Measurements from ENCODE around the gene TLR10.
"Not testable (repeated sequence)": the region's sequence is repeated elsewhere in the genome, so short reads cannot be mapped to it uniquely, and the experiment has no call there.

The TLR10 gene

GRCh38 chr4:38769441-38769840 lies 13.3 kb downstream of the TLR10 start:
- Histone ChIP-seq H3K4me2 (ENCODE audit: low read depth, low read length, poor library complexity, severe bottlenecking) (no peak overlapping the region), H3K9me2 (replicated peaks; ENCODE audit: low read depth, low read length) (no peaks in the 10 kb centered on the region), H3K4me1 (ENCODE audit: insufficient read depth, low read length, poor library complexity, severe bottlenecking) (no peaks in the 10 kb centered on the region), H2AFZ (ENCODE audit: low read length) (no peak overlapping the region), H3K36me3 (ENCODE audit: insufficient read depth, low read length) (no peaks in the 10 kb centered on the region), H4K20me1 (ENCODE audit: insufficient read depth, low read length, poor library complexity, severe bottlenecking) (no peaks in the 10 kb centered on the region), H3K9ac (ENCODE audit: low read depth, low read length, poor library complexity, severe bottlenecking) (no peak overlapping the region), H3K9me3 (ENCODE audit: insufficient read depth, low read depth, low read length) (no peaks in the 10 kb centered on the region), H3F3A (ENCODE audit: low read depth) (no peaks in the 10 kb centered on the region), H3K27me3 (ENCODE audit: insufficient read depth, low read length, poor library complexity, severe bottlenecking) (peaks cover 5% of the 10 kb centered on the region), H3K79me2 (ENCODE audit: insufficient read depth, low read length) (no peaks in the 10 kb centered on the region), H3K4me3 (ENCODE audit: low read length, poor library complexity, severe bottlenecking) (no peak overlapping the region)
- TF ChIP-seq CTCF (conservative IDR thresholded peaks at IDR 0.05; ENCODE audit: low read length) (no peak), EZH2phosphoT487 (IDR thresholded peaks at IDR 0.05; ENCODE audit: borderline replicate concordance) (no peak)

- Histone ChIP-seq H3K4me2 (ENCODE audit: low read depth, low read length, poor library complexity, severe bottlenecking) (no peak overlapping the region), H3F3A (ENCODE audit: low read depth) (no peaks in the 10 kb centered on the region)
Observed at GRCh38 chr4:38768968-38769394, 13.8 kb downstream of the TLR10 start.

GRCh38 chr4:38766940-38767339 lies 15.8 kb downstream of the TLR10 start:
- H3K4me3 ChIP-seq (ENCODE audit: low read length, poor library complexity, severe bottlenecking); H3K4me2 ChIP-seq (ENCODE audit: low read depth, low read length, poor library complexity, severe bottlenecking); H3K9me2 ChIP-seq (replicated peaks; ENCODE audit: low read depth, low read length); H3K9me3 ChIP-seq (ENCODE audit: insufficient read depth, low read depth, low read length); H3K4me1 ChIP-seq (ENCODE audit: insufficient read depth, low read length, poor library complexity, severe bottlenecking); H3K79me2 ChIP-seq (ENCODE audit: insufficient read depth, low read length); H4K20me1 ChIP-seq (ENCODE audit: insufficient read depth, low read length, poor library complexity, severe bottlenecking); H3K9ac ChIP-seq (ENCODE audit: low read depth, low read length, poor library complexity, severe bottlenecking); H3F3A ChIP-seq (ENCODE audit: low read depth); H2AFZ ChIP-seq (ENCODE audit: low read length); H3K27me3 ChIP-seq (ENCODE audit: insufficient read depth, low read length, poor library complexity, severe bottlenecking); H3K36me3 ChIP-seq (ENCODE audit: insufficient read depth, low read length): not testable (repeated sequence)

More at GRCh38 chr4:38768968-38769394, 13.8 kb downstream of the TLR10 start:
- H3K9me2 ChIP-seq (replicated peaks; ENCODE audit: low read depth, low read length): no peaks in the 10 kb centered on the region
- H3K4me3 ChIP-seq (ENCODE audit: low read length, poor library complexity, severe bottlenecking): no peak overlapping the region
- no peaks in the 10 kb centered on the region for H3K36me3 ChIP-seq (ENCODE audit: insufficient read depth, low read length)
- H4K20me1 ChIP-seq (ENCODE audit: insufficient read depth, low read length, poor library complexity, severe bottlenecking): no peaks in the 10 kb centered on the region
- no peaks in the 10 kb centered on the region for H3K79me2 ChIP-seq (ENCODE audit: insufficient read depth, low read length)
- H3K9ac ChIP-seq (ENCODE audit: low read depth, low read length, poor library complexity, severe bottlenecking): no peak overlapping the region
- no peak for TF ChIP-seq CTCF (conservative IDR thresholded peaks at IDR 0.05; ENCODE audit: low read length)
- no peak for TF ChIP-seq EZH2phosphoT487 (IDR thresholded peaks at IDR 0.05; ENCODE audit: borderline replicate concordance)
- H3K27me3 ChIP-seq (ENCODE audit: insufficient read depth, low read length, poor library complexity, severe bottlenecking): peaks cover 5% of the 10 kb centered on the region
- no peak overlapping the region for H2AFZ ChIP-seq (ENCODE audit: low read length)
- no peaks in the 10 kb centered on the region for H3K4me1 ChIP-seq (ENCODE audit: insufficient read depth, low read length, poor library complexity, severe bottlenecking)
- H3K9me3 ChIP-seq (ENCODE audit: insufficient read depth, low read depth, low read length): no peaks in the 10 kb centered on the region

- H3F3A ChIP-seq (ENCODE audit: low read depth): no peaks in the 10 kb centered on the region
- H3K79me2 ChIP-seq (ENCODE audit: insufficient read depth, low read length): no peaks in the 10 kb centered on the region
- no peak overlapping the region for H3K9ac ChIP-seq (ENCODE audit: low read depth, low read length, poor library complexity, severe bottlenecking)
- no peak overlapping the region for H3K4me2 ChIP-seq (ENCODE audit: low read depth, low read length, poor library complexity, severe bottlenecking)
- no peak overlapping the region for H3K4me3 ChIP-seq (ENCODE audit: low read length, poor library complexity, severe bottlenecking)
- H2AFZ ChIP-seq (ENCODE audit: low read length): no peak overlapping the region
- TF ChIP-seq CTCF (conservative IDR thresholded peaks at IDR 0.05; ENCODE audit: low read length): no peak
- no peak for TF ChIP-seq EZH2phosphoT487 (IDR thresholded peaks at IDR 0.05; ENCODE audit: borderline replicate concordance)
- no peaks in the 10 kb centered on the region for H3K4me1 ChIP-seq (ENCODE audit: insufficient read depth, low read length, poor library complexity, severe bottlenecking)
- no peaks in the 10 kb centered on the region for H3K27me3 ChIP-seq (ENCODE audit: insufficient read depth, low read length, poor library complexity, severe bottlenecking)
- H4K20me1 ChIP-seq (ENCODE audit: insufficient read depth, low read length, poor library complexity, severe bottlenecking): no peaks in the 10 kb centered on the region
- H3K36me3 ChIP-seq (ENCODE audit: insufficient read depth, low read length): no peaks in the 10 kb centered on the region
- no peaks in the 10 kb centered on the region for H3K9me3 ChIP-seq (ENCODE audit: insufficient read depth, low read depth, low read length)
- H3K9me2 ChIP-seq (replicated peaks; ENCODE audit: low read depth, low read length): no peaks in the 10 kb centered on the region
Observed at GRCh38 chr4:38765382-38765781, 17.4 kb downstream of the TLR10 start.
